Peyer's patch (tissue), 4 donors: ENCODE measurements around the gene KCNS1.

Source experiments
- POLR2A ChIP-seq, 2 donors: fragments of 450-650 bp; IDR thresholded peaks; one replicate each; pipeline ENCODE4 v1.5.1; 2017; ENCODE audit warnings: antibody characterized with exemption in 2 of 2, mild to moderate bottlenecking in 2 of 2, moderate library complexity in 2 of 2
- TF ChIP-seq, protein P1 (sequence below), 6 experiments: fragments of 450-650 bp in 4 of 6; fragments of 200-600 bp in 2 of 6; sonication (generic) in 1 of 6; IDR thresholded peaks; one replicate each; pipeline ENCODE4 v1.5.1; 2017 to 2019; ENCODE audit warnings: antibody characterized with exemption in 6 of 6, mild to moderate bottlenecking in 3 of 6, moderate library complexity in 1 of 6

DNA sequence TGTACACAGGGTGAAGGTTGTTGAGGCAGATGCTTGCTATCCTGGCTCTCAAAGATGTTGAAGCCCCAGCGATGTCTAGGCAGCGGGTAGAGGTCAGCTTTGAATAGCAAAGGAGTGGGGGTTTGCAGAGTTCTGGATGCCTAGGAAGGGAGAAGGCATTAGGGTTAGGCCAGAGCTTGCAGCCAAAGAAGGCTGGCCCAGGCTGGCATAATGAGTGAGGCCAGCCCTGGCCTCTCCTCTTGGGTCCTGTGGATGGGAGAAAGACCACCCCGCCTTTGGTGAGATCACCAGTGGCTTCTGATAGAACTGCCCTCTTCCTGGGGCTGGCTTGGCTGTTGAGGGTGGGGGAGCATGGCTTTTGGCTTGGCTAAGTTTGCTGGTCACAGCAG is 14.5 kb upstream of the KCNS1 start:
- TF ChIP-seq, protein P1, sequence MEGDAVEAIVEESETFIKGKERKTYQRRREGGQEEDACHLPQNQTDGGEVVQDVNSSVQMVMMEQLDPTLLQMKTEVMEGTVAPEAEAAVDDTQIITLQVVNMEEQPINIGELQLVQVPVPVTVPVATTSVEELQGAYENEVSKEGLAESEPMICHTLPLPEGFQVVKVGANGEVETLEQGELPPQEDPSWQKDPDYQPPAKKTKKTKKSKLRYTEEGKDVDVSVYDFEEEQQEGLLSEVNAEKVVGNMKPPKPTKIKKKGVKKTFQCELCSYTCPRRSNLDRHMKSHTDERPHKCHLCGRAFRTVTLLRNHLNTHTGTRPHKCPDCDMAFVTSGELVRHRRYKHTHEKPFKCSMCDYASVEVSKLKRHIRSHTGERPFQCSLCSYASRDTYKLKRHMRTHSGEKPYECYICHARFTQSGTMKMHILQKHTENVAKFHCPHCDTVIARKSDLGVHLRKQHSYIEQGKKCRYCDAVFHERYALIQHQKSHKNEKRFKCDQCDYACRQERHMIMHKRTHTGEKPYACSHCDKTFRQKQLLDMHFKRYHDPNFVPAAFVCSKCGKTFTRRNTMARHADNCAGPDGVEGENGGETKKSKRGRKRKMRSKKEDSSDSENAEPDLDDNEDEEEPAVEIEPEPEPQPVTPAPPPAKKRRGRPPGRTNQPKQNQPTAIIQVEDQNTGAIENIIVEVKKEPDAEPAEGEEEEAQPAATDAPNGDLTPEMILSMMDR (IDR thresholded peaks at IDR 0.05), result no peak
- TF ChIP-seq POLR2A (IDR thresholded peaks at IDR 0.05), result no peak
